SK-N-SH (cell line): ENCODE data around the gene YWHAH. TPM values are rescaled to one million over a fixed set of nuclear protein-coding genes. Genes with fewer than 3 reads are reported as not detected.

Experiments
- CTCF ChIA-PET: fragments of 300-600, 350-600 bp; formaldehyde crosslinking; extraction: SDS; loops from one replicate; lab custom pipeline; 2021; lab: Yijun Ruan, JAX
- POLR2A ChIA-PET: fragments of 350-600 bp; sonication (Branson Sonifier 250); formaldehyde crosslinking; extraction: SDS; loops from one replicate; lab custom pipeline; 2020; ENCODE audit warnings: antibody characterized with exemption, inconsistent platforms; lab: Yijun Ruan, JAX
- DNase-seq: peaks from one replicate; pipeline ENCODE4 v3.0.0; 2012
- H2AFZ ChIP-seq: fragments of 200-600 bp; sonication (generic); 2 replicates; pipeline ENCODE4 v1.8.1; 2016; ENCODE audit warnings: antibody characterized with exemption, mild to moderate bottlenecking, low read depth
- H3F3A ChIP-seq: fragments of 200-600 bp; sonication (generic); replicated peaks from 2 replicates; pipeline ENCODE3; 2016; ENCODE audit warnings: antibody characterized with exemption, mild to moderate bottlenecking; ENCODE audit not compliant: insufficient read depth
- H3K27ac ChIP-seq, 2 experiments: fragments of 200-500 bp in 1 of 2; fragments of 200-600 bp in 1 of 2; sonication (Bioruptor generic) in 1 of 2; sonication (generic), shearing (Covaris generic) in 1 of 2; 2 replicates each; pipeline versions ENCODE4 v1.5.1 to v1.6.1; 2014 to 2016; ENCODE audit warnings: low read depth in 2 of 2, inconsistent platforms in 1 of 2, low read length in 1 of 2, mild to moderate bottlenecking in 1 of 2, mixed read lengths in 1 of 2
- H3K27me3 ChIP-seq: fragments of 200-600 bp; sonication (generic), shearing (Covaris generic); 2 replicates; pipeline ENCODE4 v1.6.1; 2016; ENCODE audit warnings: mixed run types; ENCODE audit not compliant: insufficient read depth
- H3K36me3 ChIP-seq, 2 experiments: fragments of 200-500 bp in 1 of 2; fragments of 200-600 bp in 1 of 2; sonication (Bioruptor generic) in 1 of 2; sonication (generic) in 1 of 2; replicated peaks in 1 of 2; 2 replicates each; pipeline versions ENCODE3 to v1.5.1; 2014 to 2016; ENCODE audit warnings: low read length in 1 of 2, mild to moderate bottlenecking in 1 of 2; ENCODE audit not compliant: insufficient read depth in 2 of 2, control insufficient read depth in 1 of 2
- H3K4me1 ChIP-seq, 2 experiments: fragments of 200-500 bp in 1 of 2; fragments of 200-600 bp in 1 of 2; sonication (Bioruptor generic) in 1 of 2; sonication (generic), shearing (Covaris generic) in 1 of 2; 2 replicates each; pipeline versions ENCODE4 v1.5.1 to v1.6.1; 2014 to 2016; ENCODE audit warnings: low read depth in 1 of 2, low read length in 1 of 2, mixed run types in 1 of 2; ENCODE audit not compliant: insufficient read depth in 2 of 2, control insufficient read depth in 1 of 2
- H3K4me2 ChIP-seq: fragments of 200-600 bp; sonication (generic), shearing (Covaris generic); 2 replicates; pipeline ENCODE4 v1.6.1; 2017; ENCODE audit warnings: mixed run types
- H3K4me3 ChIP-seq, 2 experiments: fragments of 200-500 bp in 1 of 2; fragments of 200-600 bp in 1 of 2; sonication (Bioruptor generic) in 1 of 2; sonication (generic), shearing (Covaris generic) in 1 of 2; 2 replicates each; pipeline versions ENCODE4 v1.5.1 to v1.8.1; 2014 to 2016; ENCODE audit warnings: low read depth in 2 of 2, inconsistent platforms in 1 of 2, low read length in 1 of 2, mild to moderate bottlenecking in 1 of 2, mixed read lengths in 1 of 2, moderate library complexity in 1 of 2
- H3K79me2 ChIP-seq: fragments of 200-600 bp; sonication (generic); 2 replicates; pipeline ENCODE4 v1.8.1; 2017; ENCODE audit warnings: mild to moderate bottlenecking; ENCODE audit not compliant: insufficient read depth
- H3K9ac ChIP-seq: fragments of 200-600 bp; sonication (generic); 2 replicates; pipeline ENCODE4 v1.6.1; 2017; ENCODE audit warnings: mixed run types
- H3K9me2 ChIP-seq: fragments of 200-600 bp; sonication (generic); 2 replicates; pipeline ENCODE4 v1.6.1; 2017; ENCODE audit warnings: mixed run types
- H3K9me3 ChIP-seq: fragments of 200-600 bp; sonication (generic); 2 replicates; pipeline ENCODE4 v1.6.1; 2017; ENCODE audit warnings: mixed run types, mild to moderate bottlenecking, moderate library complexity
- H4K20me1 ChIP-seq: fragments of 200-600 bp; sonication (generic); 2 replicates; pipeline ENCODE4 v1.6.1; 2017; ENCODE audit warnings: mild to moderate bottlenecking, mixed run types; ENCODE audit not compliant: insufficient read depth
- CTCF ChIP-seq: fragments of 200-600 bp; sonication (generic); IDR thresholded peaks from 2 replicates; pipeline ENCODE4 v1.6.1; 2017; ENCODE audit warnings: antibody characterized with exemption, mild to moderate bottlenecking, moderate library complexity
- ELF1 ChIP-seq: IDR thresholded peaks from 2 replicates; pipeline ENCODE4 v1.4.0; 2012
- FOSL2 ChIP-seq: IDR thresholded peaks from 2 replicates; pipeline ENCODE4 v1.4.0; 2012; ENCODE audit warnings: low read depth, mild to moderate bottlenecking, moderate library complexity, borderline replicate concordance
- GABPA ChIP-seq: IDR thresholded peaks from 2 replicates; pipeline ENCODE4 v1.4.0; 2012; ENCODE audit warnings: low read depth, mild to moderate bottlenecking
- IRF3 ChIP-seq: fragments of 150-350 bp; IDR thresholded peaks from 2 replicates; pipeline ENCODE4 v1.6.1; 2016; ENCODE audit warnings: mild to moderate bottlenecking, low read depth, low read length
- MAX ChIP-seq: IDR thresholded peaks from 2 replicates; pipeline ENCODE4 v1.4.0; 2012; ENCODE audit warnings: low read depth
- MXI1 ChIP-seq: IDR thresholded peaks from 2 replicates; pipeline ENCODE4 v1.6.1; 2012; ENCODE audit warnings: mild to moderate bottlenecking, low read depth, low read length, improper control_type of control experiment
- NFIC ChIP-seq: IDR thresholded peaks from 2 replicates; pipeline ENCODE4 v1.4.0; 2012; ENCODE audit warnings: borderline replicate concordance
- RAD21 ChIP-seq: IDR thresholded peaks from 2 replicates; pipeline ENCODE4 v1.6.1; 2012; ENCODE audit warnings: mild to moderate bottlenecking, low read length
- SMC3 ChIP-seq: IDR thresholded peaks from 2 replicates; pipeline ENCODE4 v1.6.1; 2012; ENCODE audit warnings: low read depth, low read length, improper control_type of control experiment
- USF2 ChIP-seq: fragments of 150-350 bp; IDR thresholded peaks from 2 replicates; pipeline ENCODE4 v1.6.1; 2017; ENCODE audit warnings: antibody characterized with exemption, low read length, low read depth, borderline replicate concordance
- WGBS: methylation state at CpG from one replicate; pipeline ENCODE4 v1.1.6; 2017; ENCODE audit warnings: low lambda C conversion rate; 5-methylcytosine and 5-hydroxymethylcytosine counted together
- polyA plus RNA-seq, 3 experiments: library from polyadenylated mRNA; depleted of rRNA; stranded (reverse); fragments of >200 nt; gene quantifications; 2 replicates each; pipeline ENCODE4 v1.2.3, GENCODE V29; 2012

The YWHAH gene
- polyA plus RNA-seq, 1 of the 3 experiments (the other 2 are of a cell fraction): 102 TPM

- TF ChIP-seq IRF3: no peak
Observed at GRCh38 chr22:31962387-31963125, 18.2 kb downstream of the YWHAH start (continued).

- no peak overlapping the region for H3K27ac ChIP-seq
- H3K4me1 ChIP-seq: peaks cover 0 to 2% of the 10 kb centered on the region in 2 experiments; a peak in 1 of 4 replicates
- no peaks in the 10 kb centered on the region for H3K9me2 ChIP-seq
- no peaks in the 10 kb centered on the region for H3K79me2 ChIP-seq
- POLR2A ChIA-PET: interaction anchor here (0.6 kb wide), 1 partner anchor 10 kb away, joined by 4 read pairs; no protein-coding TSS in a partner anchor
- H3K9me3 ChIP-seq: no peaks in the 10 kb centered on the region
- no peaks in the 10 kb centered on the region for H3K36me3 ChIP-seq
- H4K20me1 ChIP-seq: no peaks in the 10 kb centered on the region
- no peak for TF ChIP-seq GABPA
- TF ChIP-seq USF2: no peak
- no peak for TF ChIP-seq ELF1
- no peak for TF ChIP-seq FOSL2
- no peak for TF ChIP-seq IRF3
- TF ChIP-seq SMC3: no peak
- TF ChIP-seq, all 33 proteins: peak for 0
- no peak overlapping the region for H2AFZ ChIP-seq
- no peak overlapping the region for H3K4me3 ChIP-seq
- CTCF ChIA-PET: interaction anchor here (0.7 to 1.7 kb wide), 4 partner anchors 9 to 411 kb away, joined by 3 to 7 read pairs (median 3); no protein-coding TSS in a partner anchor
- 92% methylated on average over 9 of the region's 9 CpGs for WGBS
- peaks cover 4% of the 10 kb centered on the region for H3F3A ChIP-seq
- H3K4me2 ChIP-seq: no peak overlapping the region
- no peak for DNase-seq
- H3K27me3 ChIP-seq: no peaks in the 10 kb centered on the region
- H3K9ac ChIP-seq: no peak overlapping the region
Observed at GRCh38 chr22:31968022-31968421, 23.7 kb downstream of the YWHAH start.

- Histone ChIP-seq H3K4me3 (peak overlapping the region; percentile 53 to 70), H3K4me1 (peaks cover 0 to 2% of the 10 kb centered on the region in 2 experiments; a peak in 1 of 4 replicates), H4K20me1 (no peaks in the 10 kb centered on the region), H3K9me2 (no peaks in the 10 kb centered on the region), H3F3A (peaks cover 4% of the 10 kb centered on the region), H3K27ac (no peak overlapping the region), H3K9ac (peak overlapping the region; percentile 31; the same call in 1 of the 2 replicates), H3K27me3 (no peaks in the 10 kb centered on the region), H3K4me2 (peak overlapping the region; percentile 97), H3K36me3 (no peaks in the 10 kb centered on the region)
- 34% methylated on average over 19 of the region's 19 CpGs for WGBS
- CTCF ChIA-PET: interaction anchor here (0.5 to 12.4 kb wide), 113 partner anchors 9 to 520 kb away, joined by 3 to 211 read pairs (median 4); partner anchors contain the start of genes DEPDC5, PISD, PRR14L and RTCB
- POLR2A ChIA-PET: no interaction called here
- peak; percentile 66 for TF ChIP-seq CTCF
- TF ChIP-seq MXI1: no peak
- peak; percentile 85 for TF ChIP-seq RAD21
- TF ChIP-seq MAX: peak; percentile 49; the same call in 1 of the 2 replicates
- no peak for TF ChIP-seq NFIC
- peak; percentile 58 for TF ChIP-seq SMC3
- TF ChIP-seq, all 33 proteins: peak for 4
- H2AFZ ChIP-seq: peak overlapping the region; percentile 95
- no peaks in the 10 kb centered on the region for H3K79me2 ChIP-seq
- peak; percentile 77 for DNase-seq
- H3K9me3 ChIP-seq: no peaks in the 10 kb centered on the region
Observed at GRCh38 chr22:31969789-31970489, 25.6 kb downstream of the YWHAH start.
